ENCODE data around the gene ALS2CL.

ALS2CL gene

GRCh38 chr3:46624975-46625490, 68.4 kb downstream of the ALS2CL start:
- no peak for DNase-seq

- no peak for DNase-seq
Observed at GRCh38 chr3:46624533-46624932, 68.9 kb downstream of the ALS2CL start.

- no peak for DNase-seq
Observed at GRCh38 chr3:46619845-46620778, 73.4 kb downstream of the ALS2CL start.
